Kidney epithelial cell (primary cell): ENCODE data around the gene ATP6V1F. TPM values are rescaled to one million over a fixed set of nuclear protein-coding genes. Genes with fewer than 3 reads are reported as not detected.

Experiments used
- DNase-seq: peaks from one replicate; pipeline ENCODE4 v3.0.0-alpha.2; 2010; ENCODE audit warnings: low read depth
- H3K27me3 ChIP-seq: 2 replicates; pipeline ENCODE4 v1.6.0; 2011; ENCODE audit warnings: low read length; ENCODE audit not compliant: control insufficient read depth, insufficient read depth
- H3K36me3 ChIP-seq: 2 replicates; pipeline ENCODE4 v1.5.1; 2011; ENCODE audit warnings: low read length; ENCODE audit not compliant: control insufficient read depth, insufficient read depth
- H3K4me3 ChIP-seq: 2 replicates; pipeline ENCODE4 v1.5.1; 2011; ENCODE audit warnings: low read depth, mild to moderate bottlenecking, control low read depth, low read length
- CTCF ChIP-seq: IDR thresholded peaks from 2 replicates; pipeline ENCODE4 v1.5.1; 2011; ENCODE audit warnings: mild to moderate bottlenecking, moderate library complexity, low read length, control low read depth, inconsistent platforms; ENCODE audit not compliant: insufficient read depth, poor library complexity, severe bottlenecking
- total RNA-seq: library from RNA; depleted of rRNA; stranded (reverse); fragments of >200 nt; gene quantifications from 2 replicates; pipeline ENCODE4 v1.2.3, GENCODE V29; 2015

The ATP6V1F gene
- total RNA-seq, 1 donor from 2014 or later = 225 TPM

DNA sequence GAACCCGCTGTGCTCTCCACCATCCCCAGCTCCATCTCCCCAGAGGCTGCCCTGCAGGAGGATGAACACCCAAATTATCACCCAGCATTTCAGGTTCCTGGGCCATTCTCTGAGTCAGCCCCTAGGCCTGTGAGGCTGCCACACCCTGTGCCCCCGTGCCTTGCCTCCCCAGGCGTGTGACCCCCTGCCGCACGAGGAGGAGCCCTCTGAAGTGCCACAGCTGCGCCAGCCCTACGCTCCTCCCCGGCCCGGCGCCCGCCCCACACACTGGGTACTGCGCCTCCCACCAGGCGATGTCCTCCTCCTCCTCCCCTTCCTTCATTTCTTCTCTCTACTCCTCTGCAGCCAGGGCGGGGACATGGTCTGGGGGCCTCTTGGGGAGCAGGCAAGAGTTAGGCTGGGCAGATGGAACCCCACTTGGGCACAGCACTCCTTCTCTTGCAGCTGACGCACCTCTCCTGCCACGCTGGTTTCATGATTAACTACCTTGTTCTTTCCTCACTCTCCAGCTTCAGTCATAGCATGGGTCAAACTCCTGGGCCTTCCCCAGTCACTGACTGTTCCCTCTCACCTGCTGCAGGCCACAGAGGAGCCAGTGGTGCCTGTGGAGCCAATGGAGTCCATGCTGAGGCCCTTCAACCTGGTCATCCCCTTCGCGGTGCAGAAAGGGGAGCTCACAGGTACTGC, 12.7 kb upstream of the ATP6V1F start:
- Histone ChIP-seq H3K36me3 (peaks cover 7% of the 10 kb centered on the region), H3K27me3 (no peaks in the 10 kb centered on the region), H3K4me3 (no peak overlapping the region)
- no peak for TF ChIP-seq CTCF
- no peak for DNase-seq

DNA sequence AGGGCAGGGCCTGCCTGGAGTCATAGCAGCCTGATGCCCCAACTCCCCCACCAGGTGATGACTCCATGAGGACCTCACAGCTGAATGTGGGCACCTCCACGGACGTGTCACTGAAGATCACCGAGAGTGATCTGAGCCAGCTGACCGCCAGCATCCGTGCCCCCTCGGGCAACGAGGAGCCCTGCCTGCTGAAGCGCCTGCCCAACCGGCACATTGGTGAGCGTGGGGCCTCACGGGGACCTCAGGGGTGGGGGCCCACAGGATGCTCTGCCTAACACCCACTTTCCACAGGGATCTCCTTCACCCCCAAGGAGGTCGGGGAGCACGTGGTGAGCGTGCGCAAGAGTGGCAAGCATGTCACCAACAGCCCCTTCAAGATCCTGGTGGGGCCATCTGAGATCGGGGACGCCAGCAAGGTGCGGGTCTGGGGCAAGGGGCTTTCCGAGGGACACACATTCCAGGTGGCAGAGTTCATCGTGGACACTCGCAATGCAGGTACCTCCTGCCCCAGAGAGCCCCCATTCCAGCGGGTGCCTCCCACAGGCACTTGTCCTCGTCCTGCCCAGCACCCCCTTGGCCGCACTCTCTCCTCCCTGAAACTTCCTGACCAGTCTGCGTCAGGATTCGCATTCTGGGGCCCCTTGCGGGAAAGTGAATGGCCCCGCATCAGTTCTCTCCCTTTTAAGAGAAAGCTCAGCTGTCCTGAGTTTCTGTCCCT, 10.0 kb upstream of the ATP6V1F start:
- no peak for DNase-seq
- Histone ChIP-seq H3K4me3 (no peak overlapping the region), H3K27me3 (no peaks in the 10 kb centered on the region), H3K36me3 (peaks cover 6% of the 10 kb centered on the region)
- no peak for TF ChIP-seq CTCF

GRCh38 chr7:128853799-128854198, 8.9 kb upstream of the ATP6V1F start:
- no peak for TF ChIP-seq CTCF
- Histone ChIP-seq H3K36me3 (peaks cover 6% of the 10 kb centered on the region), H3K27me3 (no peaks in the 10 kb centered on the region), H3K4me3 (no peak overlapping the region)
- no peak for DNase-seq

- no peak for TF ChIP-seq CTCF
- no peaks in the 10 kb centered on the region for H3K27me3 ChIP-seq
- no peak for DNase-seq
- H3K4me3 ChIP-seq = no peak overlapping the region
- peaks cover 6% of the 10 kb centered on the region for H3K36me3 ChIP-seq
Measured at GRCh38 chr7:128854396-128854795, 8.3 kb upstream of the ATP6V1F start.

- DNase-seq = no peak
- Histone ChIP-seq H3K36me3 (peaks cover 4% of the 10 kb centered on the region), H3K27me3 (no peaks in the 10 kb centered on the region), H3K4me3 (no peak overlapping the region)
- no peak for TF ChIP-seq CTCF
Measured at GRCh38 chr7:128855559-128855958, 7.1 kb upstream of the ATP6V1F start.
